ENCODE measurements around the gene DNAJC13. TPM values are rescaled to one million over a fixed set of nuclear protein-coding genes. Genes with fewer than 3 reads are reported as not detected.

Gene DNAJC13
- total RNA-seq, 1 donor from 2014 or later: 34.2 TPM

- TF ChIP-seq, protein P1, sequence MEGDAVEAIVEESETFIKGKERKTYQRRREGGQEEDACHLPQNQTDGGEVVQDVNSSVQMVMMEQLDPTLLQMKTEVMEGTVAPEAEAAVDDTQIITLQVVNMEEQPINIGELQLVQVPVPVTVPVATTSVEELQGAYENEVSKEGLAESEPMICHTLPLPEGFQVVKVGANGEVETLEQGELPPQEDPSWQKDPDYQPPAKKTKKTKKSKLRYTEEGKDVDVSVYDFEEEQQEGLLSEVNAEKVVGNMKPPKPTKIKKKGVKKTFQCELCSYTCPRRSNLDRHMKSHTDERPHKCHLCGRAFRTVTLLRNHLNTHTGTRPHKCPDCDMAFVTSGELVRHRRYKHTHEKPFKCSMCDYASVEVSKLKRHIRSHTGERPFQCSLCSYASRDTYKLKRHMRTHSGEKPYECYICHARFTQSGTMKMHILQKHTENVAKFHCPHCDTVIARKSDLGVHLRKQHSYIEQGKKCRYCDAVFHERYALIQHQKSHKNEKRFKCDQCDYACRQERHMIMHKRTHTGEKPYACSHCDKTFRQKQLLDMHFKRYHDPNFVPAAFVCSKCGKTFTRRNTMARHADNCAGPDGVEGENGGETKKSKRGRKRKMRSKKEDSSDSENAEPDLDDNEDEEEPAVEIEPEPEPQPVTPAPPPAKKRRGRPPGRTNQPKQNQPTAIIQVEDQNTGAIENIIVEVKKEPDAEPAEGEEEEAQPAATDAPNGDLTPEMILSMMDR (IDR thresholded peaks at IDR 0.05; ENCODE audit: insufficient read depth, low read length, severe bottlenecking): no peak
- FAIRE-seq (no peak), DNase-seq (ENCODE audit: low read depth) (no peak)
- Histone ChIP-seq H3K27me3 (ENCODE audit: control insufficient read depth, insufficient read depth, low read length) (no peaks in the 10 kb centered on the region), H3K4me3 (ENCODE audit: low read depth, low read length) (no peak overlapping the region), H3K36me3 (ENCODE audit: control insufficient read depth, insufficient read depth, low read length) (no peaks in the 10 kb centered on the region)
Measured at GRCh38 chr3:132561003-132561402, 143.7 kb downstream of the DNAJC13 start.

DNA sequence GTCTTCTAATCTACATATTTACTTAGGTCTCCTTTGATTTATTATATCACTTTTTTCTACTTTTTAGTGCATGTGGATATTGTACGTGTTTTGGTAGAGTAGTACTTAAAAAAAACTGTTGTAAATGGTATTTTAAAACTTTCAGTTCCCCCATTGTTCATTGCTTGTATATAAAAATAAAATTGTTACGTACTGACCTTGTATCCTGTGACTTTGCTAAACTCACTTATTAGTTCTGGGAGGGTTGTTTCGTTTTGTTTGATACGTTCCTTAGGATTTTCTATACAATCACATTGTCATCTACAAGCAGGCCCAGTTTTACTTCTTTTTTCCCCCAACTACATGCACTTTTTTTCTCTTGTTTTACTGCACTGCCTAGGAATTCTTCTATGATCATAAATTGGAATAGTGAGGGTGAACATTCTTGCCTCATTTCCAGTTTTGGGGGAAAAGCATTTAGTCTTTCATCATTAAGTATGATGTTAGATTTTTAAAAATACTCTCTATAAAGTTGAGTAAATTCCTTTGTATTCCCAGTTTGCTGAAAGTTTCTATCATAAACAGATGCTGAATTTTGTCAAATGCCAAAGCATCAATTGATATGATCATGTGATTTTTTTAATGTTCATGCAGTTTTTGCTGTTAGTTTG lies 146.2 kb downstream of the DNAJC13 start:
- no peak for DNase-seq (ENCODE audit: low read depth)
- Histone ChIP-seq H3K27me3 (ENCODE audit: control insufficient read depth, insufficient read depth, low read length) (no peaks in the 10 kb centered on the region), H3K4me3 (ENCODE audit: low read depth, low read length) (no peak overlapping the region), H3K36me3 (ENCODE audit: control insufficient read depth, insufficient read depth, low read length) (no peaks in the 10 kb centered on the region)
- no peak for FAIRE-seq
- TF ChIP-seq, protein P1 (IDR thresholded peaks at IDR 0.05; ENCODE audit: insufficient read depth, low read length, severe bottlenecking): no peak

DNA sequence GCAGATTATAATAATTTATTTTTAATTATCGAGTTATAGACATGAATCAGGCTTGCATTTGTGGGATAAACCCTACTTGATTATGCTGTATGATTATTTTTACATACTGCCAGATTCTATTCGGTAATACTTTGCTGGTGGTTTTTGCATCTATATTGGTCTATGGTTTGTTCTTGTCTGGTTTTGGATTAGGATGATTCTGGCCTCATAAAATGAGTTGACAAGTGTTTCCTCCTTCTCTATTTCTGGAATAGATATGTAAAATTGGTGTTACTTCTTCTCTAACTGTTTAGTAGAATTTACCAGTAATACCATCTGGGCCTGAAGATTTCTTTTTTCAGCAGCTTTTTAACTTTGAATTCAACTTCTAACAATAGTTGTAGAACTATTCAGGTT lies 146.8 kb downstream of the DNAJC13 start:
- H3K36me3 ChIP-seq (ENCODE audit: control insufficient read depth, insufficient read depth, low read length): no peaks in the 10 kb centered on the region
- no peak for FAIRE-seq

GRCh38 chr3:132568422-132568821 lies 151.1 kb downstream of the DNAJC13 start:
- no peak overlapping the region for H3K4me3 ChIP-seq (ENCODE audit: low read depth, low read length)
- TF ChIP-seq, protein P1 (IDR thresholded peaks at IDR 0.05; ENCODE audit: insufficient read depth, low read length, severe bottlenecking): no peak
- FAIRE-seq: no peak
- no peaks in the 10 kb centered on the region for H3K27me3 ChIP-seq (ENCODE audit: control insufficient read depth, insufficient read depth, low read length)
- no peaks in the 10 kb centered on the region for H3K36me3 ChIP-seq (ENCODE audit: control insufficient read depth, insufficient read depth, low read length)
- DNase-seq (ENCODE audit: low read depth): no peak

More for the DNA sequence above, 146.8 kb downstream of the DNAJC13 start:
- no peak for DNase-seq (ENCODE audit: low read depth)
- TF ChIP-seq, protein P1 (IDR thresholded peaks at IDR 0.05; ENCODE audit: insufficient read depth, low read length, severe bottlenecking): no peak
- no peaks in the 10 kb centered on the region for H3K27me3 ChIP-seq (ENCODE audit: control insufficient read depth, insufficient read depth, low read length)
- H3K4me3 ChIP-seq (ENCODE audit: low read depth, low read length): no peak overlapping the region

- DNase-seq (ENCODE audit: low read depth) (no peak), FAIRE-seq (no peak)
- Histone ChIP-seq H3K36me3 (ENCODE audit: control insufficient read depth, insufficient read depth, low read length) (no peaks in the 10 kb centered on the region), H3K4me3 (ENCODE audit: low read depth, low read length) (no peak overlapping the region), H3K27me3 (ENCODE audit: control insufficient read depth, insufficient read depth, low read length) (no peaks in the 10 kb centered on the region)
- TF ChIP-seq, protein P1 (IDR thresholded peaks at IDR 0.05; ENCODE audit: insufficient read depth, low read length, severe bottlenecking): no peak
Measured at GRCh38 chr3:132569153-132569552, 151.9 kb downstream of the DNAJC13 start.

- no peak for DNase-seq (ENCODE audit: low read depth)
- no peaks in the 10 kb centered on the region for H3K27me3 ChIP-seq (ENCODE audit: control insufficient read depth, insufficient read depth, low read length)
- no peaks in the 10 kb centered on the region for H3K36me3 ChIP-seq (ENCODE audit: control insufficient read depth, insufficient read depth, low read length)
- FAIRE-seq: no peak
- TF ChIP-seq, protein P1 (IDR thresholded peaks at IDR 0.05; ENCODE audit: insufficient read depth, low read length, severe bottlenecking): no peak
- H3K4me3 ChIP-seq (ENCODE audit: low read depth, low read length): no peak overlapping the region
Measured at GRCh38 chr3:132569580-132569979, 152.3 kb downstream of the DNAJC13 start.
